Mucosa of descending colon (tissue), 3 donors: ENCODE results near the gene MAML2. TPM values are rescaled to one million over a fixed set of nuclear protein-coding genes. Genes with fewer than 3 reads are reported as not detected.
A peak's percentile ranks its signal among the peaks of the same experiment; 100 is the strongest.

Experiments used
- ATAC-seq: fragments of 200-7000 bp; cut with Tn5 transposase; one replicate; pipeline ENCODE4 v1.9.1; 2020; ENCODE audit warnings: mild to moderate bottlenecking, moderate library complexity
- DNase-seq, 3 donors: peaks; one replicate each; pipeline ENCODE4 v3.0.0-alpha.2; 2020
- H3K36me3 ChIP-seq: fragments of 200-600 bp; one replicate; pipeline ENCODE4 v1.8.0; 2021; ENCODE audit warnings: low read depth, mild to moderate bottlenecking
- H3K4me1 ChIP-seq: fragments of 200-600 bp; one replicate; pipeline ENCODE4 v1.8.0; 2021; ENCODE audit warnings: low read depth, mild to moderate bottlenecking
- H3K4me3 ChIP-seq: fragments of 200-600 bp; one replicate; pipeline ENCODE4 v1.8.0; 2021; ENCODE audit warnings: mild to moderate bottlenecking
- H3K9me3 ChIP-seq: fragments of 200-600 bp; one replicate; pipeline ENCODE4 v1.8.0; 2021; ENCODE audit warnings: mild to moderate bottlenecking
- CTCF ChIP-seq: fragments of 200-600 bp; IDR thresholded peaks from one replicate; pipeline ENCODE4 v1.8.0; 2022; ENCODE audit warnings: antibody characterized with exemption, mild to moderate bottlenecking
- intact Hi-C, 2 donors: fragments of 100-400 bp; cut with DNase I in 1 of 2; cut with micrococcal nuclease in 1 of 2; formaldehyde crosslinking; loops; one replicate each; pipeline versions ENCODE4 v1.11.0 to v1.11.1; 2022; cut with DNase I, micrococcal nuclease
- total RNA-seq, 3 donors: library from RNA; stranded (reverse); fragmentation: NEBNext Ultra II Directional in 2 of 3; extraction: Animal tissue kit (Norgen Biotek cat#: 25700) in 2 of 3; gene quantifications; one replicate each; pipeline versions ENCODE4 v1.2.1 to v1.2.4, GENCODE V29; 2021 to 2023
- donor health status: DM: no; HTN: no; CAD: no; lungs with moderate emphysema.
- donor health status: DM: no; HTN: no; CAD: no.
- donor health status: DM: no; HTN: yes; CAD: no.

MAML2 gene
- total RNA-seq, 3 donors from 2014 or later, result 15.2 to 26.4 (median 15.8) TPM

GRCh38 chr11:95975343-95975742 is 367.7 kb downstream of the MAML2 start:
- H3K36me3 ChIP-seq, result no peaks in the 10 kb centered on the region
- H3K9me3 ChIP-seq, result no peaks in the 10 kb centered on the region
- TF ChIP-seq CTCF, result no peak
- ATAC-seq (no peak), DNase-seq (no peak)
- intact Hi-C loops, result no loop called here
- no peaks in the 10 kb centered on the region for H3K4me1 ChIP-seq
- no peak overlapping the region for H3K4me3 ChIP-seq

GRCh38 chr11:95972060-95972459 is 370.9 kb downstream of the MAML2 start:
- no peaks in the 10 kb centered on the region for H3K9me3 ChIP-seq
- DNase-seq, result no peak
- no peak overlapping the region for H3K4me3 ChIP-seq
- no peaks in the 10 kb centered on the region for H3K36me3 ChIP-seq
- TF ChIP-seq CTCF, result no peak
- intact Hi-C loops, result no loop called here
- H3K4me1 ChIP-seq, result no peaks in the 10 kb centered on the region
- ATAC-seq, result peak; percentile 12

GRCh38 chr11:95968585-95968984 is 374.4 kb downstream of the MAML2 start:
- TF ChIP-seq CTCF, result no peak
- Histone ChIP-seq H3K9me3 (no peaks in the 10 kb centered on the region), H3K36me3 (no peaks in the 10 kb centered on the region), H3K4me1 (no peaks in the 10 kb centered on the region), H3K4me3 (no peak overlapping the region)
- ATAC-seq (no peak), DNase-seq (no peak)
- intact Hi-C loops, result no loop called here

- Histone ChIP-seq H3K4me1 (no peaks in the 10 kb centered on the region), H3K36me3 (no peaks in the 10 kb centered on the region), H3K9me3 (no peaks in the 10 kb centered on the region), H3K4me3 (no peak overlapping the region)
- intact Hi-C loops, result no loop called here
- ATAC-seq (no peak), DNase-seq (no peak)
- no peak for TF ChIP-seq CTCF
Observed at GRCh38 chr11:95964281-95964680, 378.7 kb downstream of the MAML2 start.

GRCh38 chr11:95961758-95962157 is 381.2 kb downstream of the MAML2 start:
- intact Hi-C loops, result no loop called here
- ATAC-seq (no peak), DNase-seq (no peak)
- Histone ChIP-seq H3K9me3 (no peaks in the 10 kb centered on the region), H3K4me3 (no peak overlapping the region), H3K4me1 (no peaks in the 10 kb centered on the region), H3K36me3 (no peaks in the 10 kb centered on the region)
- no peak for TF ChIP-seq CTCF

- H3K4me3 ChIP-seq, result no peak overlapping the region
- TF ChIP-seq CTCF, result no peak
- intact Hi-C loops, result no loop called here
Observed at GRCh38 chr11:95950905-95951304, 392.1 kb downstream of the MAML2 start.

More at GRCh38 chr11:95950905-95951304, 392.1 kb downstream of the MAML2 start:
- Histone ChIP-seq H3K36me3 (no peaks in the 10 kb centered on the region), H3K9me3 (peaks cover 9% of the 10 kb centered on the region), H3K4me1 (no peaks in the 10 kb centered on the region)
- ATAC-seq (no peak), DNase-seq (no peak)
